WTC11 (cell line): ENCODE measurements around the gene PVALB.

Source experiments
- AFF4 ChIP-seq: sonication (generic); formaldehyde crosslinking; IDR thresholded peaks from 2 replicates; pipeline ENCODE4 v1.8.1; 2023; ENCODE audit warnings: mild to moderate bottlenecking, missing genetic modification reagents, borderline replicate concordance
- CTCF ChIP-seq: fragments of 200-600 bp; IDR thresholded peaks from 2 replicates; pipeline ENCODE4 v1.8.0; 2022; ENCODE audit warnings: antibody characterized with exemption
- FOXK1 ChIP-seq: sonication (generic); formaldehyde crosslinking; IDR thresholded peaks from 2 replicates; pipeline ENCODE4 v1.8.0; 2022; ENCODE audit warnings: mild to moderate bottlenecking, moderate library complexity, missing genetic modification reagents
- IRF2 ChIP-seq: sonication (generic); formaldehyde crosslinking; IDR thresholded peaks from 2 replicates; pipeline ENCODE4 v1.8.0; 2022; ENCODE audit warnings: low read depth, missing genetic modification reagents, borderline replicate concordance
- JUN ChIP-seq: sonication (generic); formaldehyde crosslinking; IDR thresholded peaks from 2 replicates; pipeline ENCODE4 v1.8.0; 2023; ENCODE audit warnings: mild to moderate bottlenecking, missing genetic modification reagents
- NFATC4 ChIP-seq: fragments of 250-450 bp; sonication (Bioruptor Pico); IDR thresholded peaks from 2 replicates; pipeline ENCODE4 v1.9.0; 2021; ENCODE audit warnings: mild to moderate bottlenecking
- USF2 ChIP-seq: sonication (generic); formaldehyde crosslinking; IDR thresholded peaks from 2 replicates; pipeline ENCODE4 v1.8.1; 2023; ENCODE audit warnings: mild to moderate bottlenecking, missing genetic modification reagents, moderate library complexity
- TF ChIP-seq, protein P1 (sequence below): sonication (generic); formaldehyde crosslinking; IDR thresholded peaks from 2 replicates; pipeline ENCODE4 v1.8.1; 2023; ENCODE audit warnings: mild to moderate bottlenecking, moderate library complexity, missing genetic modification reagents
- TF ChIP-seq, protein P2 (sequence below): sonication (generic); formaldehyde crosslinking; IDR thresholded peaks from 2 replicates; pipeline ENCODE4 v1.8.0; 2022; ENCODE audit warnings: missing genetic modification reagents

- no peak for TF ChIP-seq AFF4 (CRISPR knock-in tag)
- no peak for TF ChIP-seq CTCF
- no peak for TF ChIP-seq JUN (CRISPR knock-in tag)
- TF ChIP-seq, protein P1, sequence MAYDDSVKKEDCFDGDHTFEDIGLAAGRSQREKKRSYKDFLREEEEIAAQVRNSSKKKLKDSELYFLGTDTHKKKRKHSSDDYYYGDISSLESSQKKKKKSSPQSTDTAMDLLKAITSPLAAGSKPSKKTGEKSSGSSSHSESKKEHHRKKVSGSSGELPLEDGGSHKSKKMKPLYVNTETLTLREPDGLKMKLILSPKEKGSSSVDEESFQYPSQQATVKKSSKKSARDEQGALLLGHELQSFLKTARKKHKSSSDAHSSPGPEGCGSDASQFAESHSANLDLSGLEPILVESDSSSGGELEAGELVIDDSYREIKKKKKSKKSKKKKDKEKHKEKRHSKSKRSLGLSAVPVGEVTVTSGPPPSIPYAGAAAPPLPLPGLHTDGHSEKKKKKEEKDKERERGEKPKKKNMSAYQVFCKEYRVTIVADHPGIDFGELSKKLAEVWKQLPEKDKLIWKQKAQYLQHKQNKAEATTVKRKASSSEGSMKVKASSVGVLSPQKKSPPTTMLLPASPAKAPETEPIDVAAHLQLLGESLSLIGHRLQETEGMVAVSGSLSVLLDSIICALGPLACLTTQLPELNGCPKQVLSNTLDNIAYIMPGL (CRISPR knock-in tag) = no peak
- TF ChIP-seq NFATC4 (CRISPR knock-in tag) = no peak
- TF ChIP-seq USF2 (CRISPR knock-in tag) = no peak
- TF ChIP-seq, protein P2, sequence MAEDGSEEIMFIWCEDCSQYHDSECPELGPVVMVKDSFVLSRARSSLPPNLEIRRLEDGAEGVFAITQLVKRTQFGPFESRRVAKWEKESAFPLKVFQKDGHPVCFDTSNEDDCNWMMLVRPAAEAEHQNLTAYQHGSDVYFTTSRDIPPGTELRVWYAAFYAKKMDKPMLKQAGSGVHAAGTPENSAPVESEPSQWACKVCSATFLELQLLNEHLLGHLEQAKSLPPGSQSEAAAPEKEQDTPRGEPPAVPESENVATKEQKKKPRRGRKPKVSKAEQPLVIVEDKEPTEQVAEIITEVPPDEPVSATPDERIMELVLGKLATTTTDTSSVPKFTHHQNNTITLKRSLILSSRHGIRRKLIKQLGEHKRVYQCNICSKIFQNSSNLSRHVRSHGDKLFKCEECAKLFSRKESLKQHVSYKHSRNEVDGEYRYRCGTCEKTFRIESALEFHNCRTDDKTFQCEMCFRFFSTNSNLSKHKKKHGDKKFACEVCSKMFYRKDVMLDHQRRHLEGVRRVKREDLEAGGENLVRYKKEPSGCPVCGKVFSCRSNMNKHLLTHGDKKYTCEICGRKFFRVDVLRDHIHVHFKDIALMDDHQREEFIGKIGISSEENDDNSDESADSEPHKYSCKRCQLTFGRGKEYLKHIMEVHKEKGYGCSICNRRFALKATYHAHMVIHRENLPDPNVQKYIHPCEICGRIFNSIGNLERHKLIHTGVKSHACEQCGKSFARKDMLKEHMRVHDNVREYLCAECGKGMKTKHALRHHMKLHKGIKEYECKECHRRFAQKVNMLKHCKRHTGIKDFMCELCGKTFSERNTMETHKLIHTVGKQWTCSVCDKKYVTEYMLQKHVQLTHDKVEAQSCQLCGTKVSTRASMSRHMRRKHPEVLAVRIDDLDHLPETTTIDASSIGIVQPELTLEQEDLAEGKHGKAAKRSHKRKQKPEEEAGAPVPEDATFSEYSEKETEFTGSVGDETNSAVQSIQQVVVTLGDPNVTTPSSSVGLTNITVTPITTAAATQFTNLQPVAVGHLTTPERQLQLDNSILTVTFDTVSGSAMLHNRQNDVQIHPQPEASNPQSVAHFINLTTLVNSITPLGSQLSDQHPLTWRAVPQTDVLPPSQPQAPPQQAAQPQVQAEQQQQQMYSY (CRISPR knock-in tag) = no peak
- TF ChIP-seq FOXK1 (CRISPR knock-in tag) = no peak
- TF ChIP-seq IRF2 (CRISPR knock-in tag) = no peak
Measured at GRCh38 chr22:36833073-36833472, 16.2 kb upstream of the PVALB start.
